ENCODE data around the gene NHERF2. TPM values are rescaled to one million over a fixed set of nuclear protein-coding genes. Genes with fewer than 3 reads are reported as not detected.

The NHERF2 gene
- total and polyA plus RNA-seq, 9 donors = 6.3 to 118 (median 78.7) TPM

DNA sequence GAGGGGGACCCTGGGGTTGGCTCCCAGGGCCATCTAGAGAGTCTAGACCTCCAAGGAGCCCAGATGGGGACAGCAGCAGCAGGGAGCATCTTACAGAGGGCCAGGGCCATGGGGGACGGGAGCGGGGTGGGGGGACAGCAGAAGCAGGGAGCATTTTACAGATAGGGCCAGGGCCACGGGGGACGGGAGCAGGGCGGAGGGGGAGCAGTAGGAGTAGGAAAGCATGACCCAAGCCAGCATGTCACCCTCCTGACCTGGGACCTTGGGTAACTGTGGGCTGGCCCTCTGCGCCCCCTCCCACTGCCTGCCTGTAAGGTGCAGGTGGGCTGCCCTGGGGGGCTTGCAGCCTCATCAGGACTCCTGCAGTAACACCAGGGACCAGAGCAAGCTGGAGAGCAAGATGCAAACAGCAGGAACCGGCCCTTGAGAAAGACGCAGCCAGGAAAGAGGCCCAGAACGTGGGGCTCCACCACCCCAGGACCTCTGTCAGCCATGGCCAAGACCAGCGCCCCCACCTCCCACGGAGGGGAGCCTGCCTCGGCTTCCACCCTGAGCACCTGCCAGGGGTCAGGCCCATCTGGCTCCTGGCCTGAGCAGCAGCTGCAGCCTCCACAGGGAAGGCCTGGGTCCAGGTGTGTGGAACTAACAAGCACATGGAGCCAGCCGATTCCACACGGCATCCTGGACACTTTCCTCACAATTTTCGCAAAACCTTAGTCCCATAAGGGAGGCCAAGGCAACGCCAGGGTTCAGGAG lies 19.4 kb upstream of the NHERF2 start:
- no peak overlapping the region for H3K4me3 ChIP-seq
- no peaks in the 10 kb centered on the region for H3K36me3 ChIP-seq
- H3K27ac ChIP-seq = no peak overlapping the region
- peaks cover 26% of the 10 kb centered on the region for H3K4me1 ChIP-seq (ENCODE audit: insufficient read depth)
- H3K27me3 ChIP-seq = no peaks in the 10 kb centered on the region
- WGBS, 3 donors = 52 to 68% (median 54%) methylated on average over 16 of the region's 16 CpGs
- DNase-seq = peak in 1 of 5 donors; percentile 34
- H3K9me3 ChIP-seq = no peaks in the 10 kb centered on the region
- intact Hi-C loops (cut with DNase I) = no loop called here
- TF ChIP-seq EP300 (IDR thresholded peaks at IDR 0.05) = no peak
- no peak for TF ChIP-seq POLR2A (IDR thresholded peaks at IDR 0.05)
- TF ChIP-seq, protein P1, sequence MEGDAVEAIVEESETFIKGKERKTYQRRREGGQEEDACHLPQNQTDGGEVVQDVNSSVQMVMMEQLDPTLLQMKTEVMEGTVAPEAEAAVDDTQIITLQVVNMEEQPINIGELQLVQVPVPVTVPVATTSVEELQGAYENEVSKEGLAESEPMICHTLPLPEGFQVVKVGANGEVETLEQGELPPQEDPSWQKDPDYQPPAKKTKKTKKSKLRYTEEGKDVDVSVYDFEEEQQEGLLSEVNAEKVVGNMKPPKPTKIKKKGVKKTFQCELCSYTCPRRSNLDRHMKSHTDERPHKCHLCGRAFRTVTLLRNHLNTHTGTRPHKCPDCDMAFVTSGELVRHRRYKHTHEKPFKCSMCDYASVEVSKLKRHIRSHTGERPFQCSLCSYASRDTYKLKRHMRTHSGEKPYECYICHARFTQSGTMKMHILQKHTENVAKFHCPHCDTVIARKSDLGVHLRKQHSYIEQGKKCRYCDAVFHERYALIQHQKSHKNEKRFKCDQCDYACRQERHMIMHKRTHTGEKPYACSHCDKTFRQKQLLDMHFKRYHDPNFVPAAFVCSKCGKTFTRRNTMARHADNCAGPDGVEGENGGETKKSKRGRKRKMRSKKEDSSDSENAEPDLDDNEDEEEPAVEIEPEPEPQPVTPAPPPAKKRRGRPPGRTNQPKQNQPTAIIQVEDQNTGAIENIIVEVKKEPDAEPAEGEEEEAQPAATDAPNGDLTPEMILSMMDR (IDR thresholded peaks at IDR 0.05) = no peak

DNA sequence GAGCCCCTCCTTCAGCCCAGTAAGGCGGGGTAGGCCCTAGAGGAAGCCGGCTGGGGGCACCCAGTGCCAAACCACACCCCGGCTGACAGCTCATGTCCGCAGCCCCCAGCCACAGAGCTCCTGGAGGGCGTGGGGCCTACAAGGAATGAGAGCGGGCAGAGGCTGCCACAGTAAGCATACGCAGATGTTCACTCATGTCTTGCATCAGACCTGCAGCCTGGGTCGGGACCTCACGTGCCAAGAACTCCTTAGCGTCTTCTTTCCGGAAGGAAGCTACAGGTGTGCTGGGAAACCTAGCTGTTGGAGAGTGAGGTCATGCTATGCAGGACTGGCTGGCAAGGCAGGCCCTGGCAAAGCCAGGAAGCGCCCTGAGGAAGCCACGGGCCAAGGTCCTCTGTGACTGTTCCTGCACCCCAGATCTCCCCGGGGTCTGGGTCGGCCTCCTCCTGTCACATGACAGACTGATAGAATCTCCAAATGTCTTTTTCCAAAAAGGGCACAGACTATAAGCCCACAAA lies 18.6 kb upstream of the NHERF2 start:
- intact Hi-C loops (cut with DNase I) = no loop called here
- TF ChIP-seq, protein P1 (IDR thresholded peaks at IDR 0.05) = no peak
- TF ChIP-seq EP300 (IDR thresholded peaks at IDR 0.05) (no peak), POLR2A (IDR thresholded peaks at IDR 0.05) (no peak)
- H3K27ac ChIP-seq = no peak overlapping the region
- no peaks in the 10 kb centered on the region for H3K36me3 ChIP-seq
- no peaks in the 10 kb centered on the region for H3K9me3 ChIP-seq
- peak in 2 of 5 donors; percentile 41 to 49 for DNase-seq
- H3K4me3 ChIP-seq = no peak overlapping the region
- WGBS, 3 donors = 47 to 53% (median 49%) methylated on average over 15 of the region's 15 CpGs
- no peaks in the 10 kb centered on the region for H3K27me3 ChIP-seq
- peaks cover 26% of the 10 kb centered on the region for H3K4me1 ChIP-seq (ENCODE audit: insufficient read depth)

DNA sequence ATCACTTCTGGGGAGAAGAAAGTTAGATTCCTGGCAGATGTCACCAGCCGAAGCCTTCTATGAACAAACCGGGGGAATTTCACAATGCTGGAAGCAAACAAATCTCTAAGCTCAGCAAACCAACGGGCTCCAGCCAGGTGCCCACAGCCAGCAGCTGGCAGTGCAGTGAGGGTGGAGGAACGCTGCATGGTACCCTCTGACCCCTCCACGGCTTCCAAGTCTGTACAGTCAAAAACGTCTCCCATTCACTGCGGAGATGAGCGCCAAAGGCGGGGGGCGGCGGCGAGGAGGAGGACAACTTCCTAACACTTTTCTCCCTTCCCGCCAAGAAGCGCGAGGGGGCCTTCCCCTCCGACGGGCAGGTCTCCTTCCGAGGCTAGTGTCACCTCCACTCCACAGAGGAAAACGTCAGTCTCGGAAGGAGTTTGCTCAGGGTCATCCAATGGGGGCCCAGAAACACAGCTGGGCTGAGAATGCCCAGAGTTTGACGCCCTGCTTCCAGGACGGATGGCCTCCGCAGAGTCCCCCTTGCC lies 18.0 kb upstream of the NHERF2 start:
- H3K9me3 ChIP-seq = no peaks in the 10 kb centered on the region
- intact Hi-C loops (cut with DNase I) = no loop called here
- peak in 2 of 5 donors; percentile 46 to 50 for DNase-seq
- TF ChIP-seq, protein P1 (IDR thresholded peaks at IDR 0.05) = no peak
- no peak for TF ChIP-seq POLR2A (IDR thresholded peaks at IDR 0.05)
- TF ChIP-seq EP300 (IDR thresholded peaks at IDR 0.05) = no peak
- WGBS, 3 donors = 4 to 6% (median 5%) methylated on average over 23 of the region's 23 CpGs
- peak overlapping the region; percentile 68 for H3K4me3 ChIP-seq
- H3K27ac ChIP-seq = peak overlapping the region in 1 of 2 donors; percentile 64
- H3K27me3 ChIP-seq = no peaks in the 10 kb centered on the region
- no peaks in the 10 kb centered on the region for H3K36me3 ChIP-seq
- peaks cover 26% of the 10 kb centered on the region for H3K4me1 ChIP-seq (ENCODE audit: insufficient read depth)

DNA sequence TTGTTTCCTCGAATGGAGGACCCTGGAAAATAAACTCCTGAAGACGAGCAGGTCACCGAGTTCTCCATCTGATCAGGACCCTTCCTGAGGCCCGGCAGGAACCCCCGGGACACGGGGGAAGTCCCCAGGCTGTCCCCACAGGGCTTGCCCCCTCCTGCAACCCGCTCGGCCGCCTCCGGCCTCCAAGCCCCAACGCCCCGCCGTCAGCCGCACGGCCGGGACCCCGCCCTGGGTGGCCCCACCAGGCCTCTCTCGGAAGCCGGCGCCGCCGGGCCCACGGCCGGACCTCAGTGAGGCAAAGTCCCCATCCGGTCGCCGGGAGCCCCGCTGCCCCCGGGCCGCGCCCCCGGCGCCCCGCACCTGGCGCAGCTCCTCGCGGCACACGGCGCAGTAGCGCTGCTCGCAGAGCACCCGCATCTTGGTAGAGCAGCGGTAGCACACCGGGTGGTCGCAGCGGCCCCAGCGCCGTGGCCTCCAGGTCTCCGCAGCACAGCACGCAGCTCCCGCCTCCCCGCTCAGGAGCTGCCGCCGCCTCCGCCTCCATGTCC lies 17.5 kb upstream of the NHERF2 start:
- TF ChIP-seq POLR2A (IDR thresholded peaks at IDR 0.05) = no peak
- H3K27ac ChIP-seq = peak overlapping the region in 1 of 2 donors; percentile 64
- intact Hi-C loops (cut with DNase I) = no loop called here
- H3K4me3 ChIP-seq = peak overlapping the region; percentile 68
- H3K27me3 ChIP-seq = no peaks in the 10 kb centered on the region
- H3K36me3 ChIP-seq = no peaks in the 10 kb centered on the region
- WGBS, 3 donors = 0% methylated on average over 45 to 55 of the region's 55 CpGs
- DNase-seq = peak in 2 of 5 donors; percentile 56 to 60
- no peaks in the 10 kb centered on the region for H3K9me3 ChIP-seq
- H3K4me1 ChIP-seq (ENCODE audit: insufficient read depth) = peaks cover 21% of the 10 kb centered on the region
